NOMO-1 (cell line): ENCODE measurements around the gene HEATR3.
A peak's percentile ranks its signal among the peaks of the same experiment; 100 is the strongest.

Experiments used
- DNase-seq, 2 experiments: peaks; one replicate each; lab custom pipeline; 2025; ENCODE audit not compliant: unreplicated experiment in 2 of 2; lab: John Stamatoyannopoulos, UW

HEATR3 gene

GRCh38 chr16:50065624-50066481 is at the start of gene HEATR3:
Gene HEATR3, plus strand, starts transcription at chr16:50065970. Its CDS starts 162 bp downstream, at chr16:50066132.
- DNase-seq: peak; percentile 89 to 91

- no peak for DNase-seq
Observed at GRCh38 chr16:50017553-50017952, 48.2 kb upstream of the HEATR3 start.

GRCh38 chr16:50021544-50021943 is 44.2 kb upstream of the HEATR3 start:
- peak; percentile 32 to 43 for DNase-seq

GRCh38 chr16:50023641-50024040 is 42.1 kb upstream of the HEATR3 start:
- DNase-seq: no peak

GRCh38 chr16:50024207-50024606 is 41.6 kb upstream of the HEATR3 start:
- DNase-seq: no peak

GRCh38 chr16:50024684-50025536 is 40.9 kb upstream of the HEATR3 start, which contains the start of gene CNEP1R1:
Gene CNEP1R1, plus strand, starts transcription at chr16:50025225. Its CDS starts 91 bp downstream, at chr16:50025316.
- peak; percentile 94 to 99 for DNase-seq

GRCh38 chr16:50025537-50025931 is 40.2 kb upstream of the HEATR3 start:
- peak in 1 of 2 experiments; percentile 29 for DNase-seq

- DNase-seq: no peak
Observed at GRCh38 chr16:50027829-50028228, 37.9 kb upstream of the HEATR3 start.

GRCh38 chr16:50035468-50035992 is 30.2 kb upstream of the HEATR3 start:
- no peak for DNase-seq

- no peak for DNase-seq
Observed at GRCh38 chr16:50036426-50036825, 29.3 kb upstream of the HEATR3 start.

GRCh38 chr16:50037662-50038220 is 28.0 kb upstream of the HEATR3 start:
- peak; percentile 46 to 79 for DNase-seq

GRCh38 chr16:50038286-50038685 is 27.5 kb upstream of the HEATR3 start:
- DNase-seq: peak; percentile 6 to 28

- DNase-seq: peak; percentile 73 to 88
Observed at GRCh38 chr16:50038756-50039529, 26.8 kb upstream of the HEATR3 start.

- no peak for DNase-seq
Observed at GRCh38 chr16:50040018-50040417, 25.8 kb upstream of the HEATR3 start.

- no peak for DNase-seq
Observed at GRCh38 chr16:50040710-50041109, 25.1 kb upstream of the HEATR3 start.

- no peak for DNase-seq
Observed at GRCh38 chr16:50043358-50043757, 22.4 kb upstream of the HEATR3 start.

GRCh38 chr16:50045412-50045811 is 20.4 kb upstream of the HEATR3 start:
- DNase-seq: no peak

- no peak for DNase-seq
Observed at GRCh38 chr16:50046853-50047252, 18.9 kb upstream of the HEATR3 start.

GRCh38 chr16:50047864-50048263 is 17.9 kb upstream of the HEATR3 start:
- no peak for DNase-seq

GRCh38 chr16:50050802-50051201 is 15.0 kb upstream of the HEATR3 start:
- DNase-seq: no peak
